ENCODE data around the gene VTI1A. TPM values are rescaled to one million over a fixed set of nuclear protein-coding genes. Genes with fewer than 3 reads are reported as not detected.

VTI1A gene
- total RNA-seq, 1 experiment from 2014 or later = 22.0 TPM

DNA sequence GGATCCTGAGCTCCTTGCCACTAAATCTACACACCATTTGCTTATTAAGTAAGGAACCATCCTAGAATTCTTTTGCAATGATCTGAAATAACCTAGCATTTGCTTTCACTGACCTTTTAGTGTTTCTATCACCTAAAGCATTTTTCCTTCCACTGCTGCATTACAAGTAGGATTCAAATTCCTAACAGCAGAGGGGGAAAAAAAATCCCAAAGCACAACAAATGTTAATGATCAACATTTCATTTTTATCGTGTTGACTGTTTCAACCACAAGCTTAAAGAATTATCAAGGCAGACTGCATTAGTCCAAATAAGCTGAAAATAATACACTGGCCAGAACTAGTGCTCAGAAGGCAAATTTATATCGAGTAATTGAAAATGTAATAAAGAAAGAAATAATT lies 328.4 kb downstream of the VTI1A start:
- Histone ChIP-seq H2AFZ (ENCODE audit: low read length) (no peak overlapping the region), H3K4ac (ENCODE audit: low read depth, low read length) (no peak overlapping the region), H3K23me2 (ENCODE audit: insufficient read length, low read depth, low read length, poor library complexity, severe bottlenecking) (no peaks in the 10 kb centered on the region), H3K14ac (ENCODE audit: insufficient read depth, low read length) (no peak overlapping the region), H2BK120ac (ENCODE audit: low read depth, low read length, poor library complexity, severe bottlenecking) (no peak overlapping the region), H3K27ac (ENCODE audit: insufficient read length, low read depth, low read length) (no peak overlapping the region), H4K20me1 (ENCODE audit: control insufficient read depth, insufficient read depth, insufficient read length) (no peaks in the 10 kb centered on the region), H3K18ac (ENCODE audit: insufficient read length, low read depth, low read length) (no peak overlapping the region), H3K23ac (ENCODE audit: insufficient read length, low read depth, low read length) (no peak overlapping the region), H3K9ac (ENCODE audit: extremely low read depth, insufficient read length, low read length) (no peak overlapping the region), H2BK20ac (ENCODE audit: low read depth, low read length, poor library complexity, severe bottlenecking) (no peak overlapping the region), H3K27me3 (ENCODE audit: insufficient read depth, low read length) (no peaks in the 10 kb centered on the region), H3K79me2 (ENCODE audit: insufficient read depth, low read length) (no peaks in the 10 kb centered on the region), H3K9me3 (ENCODE audit: control insufficient read depth, low read depth, low read length) (no peaks in the 10 kb centered on the region), H2BK15ac (ENCODE audit: low read depth, low read length) (no peak overlapping the region), H3K4me2 (ENCODE audit: insufficient read depth, insufficient read length, low read length) (no peak overlapping the region), H3K56ac (ENCODE audit: insufficient read length, low read depth, low read length) (no peak overlapping the region), H4K91ac (ENCODE audit: insufficient read length, low read depth, low read length) (no peak overlapping the region), H4K8ac (replicated peaks; ENCODE audit: insufficient read length, low read depth, low read length) (no peak overlapping the region), H4K5ac (ENCODE audit: insufficient read length, low read depth, low read length) (no peak overlapping the region), H2AK5ac (ENCODE audit: insufficient read length, low read length) (no peak overlapping the region), H3K79me1 (ENCODE audit: insufficient read depth, low read depth, low read length, poor library complexity, severe bottlenecking) (no peaks in the 10 kb centered on the region), H3T11ph (ENCODE audit: low read length) (no peak overlapping the region), H2BK5ac (ENCODE audit: insufficient read length, low read length) (no peak overlapping the region), H2BK12ac (ENCODE audit: insufficient read length, low read depth, low read length) (no peak overlapping the region), H3K4me1 (ENCODE audit: insufficient read depth, low read length) (no peaks in the 10 kb centered on the region)
- Mint-ChIP-seq H3K27me3 (ENCODE audit: low read depth) (no peaks in the 10 kb centered on the region), H3K27ac (no peak overlapping the region; a peak in 1 of 7 replicates), H3K9me3 (peaks cover 0 to 8% of the 10 kb centered on the region in 2 experiments; a peak in 3 of 5 replicates), H3K4me1 (peaks cover 17 to 18% of the 10 kb centered on the region in 2 experiments), H3K36me3 (ENCODE audit: insufficient read depth in 1 of 3, low read depth in 3 of 3) (peaks cover 0 to 16% (median 5%) of the 10 kb centered on the region in 3 experiments; a peak in 5 of 7 replicates), H3K4me3 (no peak overlapping the region)
- TF ChIP-seq, protein P1, sequence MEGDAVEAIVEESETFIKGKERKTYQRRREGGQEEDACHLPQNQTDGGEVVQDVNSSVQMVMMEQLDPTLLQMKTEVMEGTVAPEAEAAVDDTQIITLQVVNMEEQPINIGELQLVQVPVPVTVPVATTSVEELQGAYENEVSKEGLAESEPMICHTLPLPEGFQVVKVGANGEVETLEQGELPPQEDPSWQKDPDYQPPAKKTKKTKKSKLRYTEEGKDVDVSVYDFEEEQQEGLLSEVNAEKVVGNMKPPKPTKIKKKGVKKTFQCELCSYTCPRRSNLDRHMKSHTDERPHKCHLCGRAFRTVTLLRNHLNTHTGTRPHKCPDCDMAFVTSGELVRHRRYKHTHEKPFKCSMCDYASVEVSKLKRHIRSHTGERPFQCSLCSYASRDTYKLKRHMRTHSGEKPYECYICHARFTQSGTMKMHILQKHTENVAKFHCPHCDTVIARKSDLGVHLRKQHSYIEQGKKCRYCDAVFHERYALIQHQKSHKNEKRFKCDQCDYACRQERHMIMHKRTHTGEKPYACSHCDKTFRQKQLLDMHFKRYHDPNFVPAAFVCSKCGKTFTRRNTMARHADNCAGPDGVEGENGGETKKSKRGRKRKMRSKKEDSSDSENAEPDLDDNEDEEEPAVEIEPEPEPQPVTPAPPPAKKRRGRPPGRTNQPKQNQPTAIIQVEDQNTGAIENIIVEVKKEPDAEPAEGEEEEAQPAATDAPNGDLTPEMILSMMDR (conservative IDR thresholded peaks at IDR 0.05) = peak; percentile 36; the same call in 2 of the 3 replicates
- no CpG with 5 or more reads among the region's 2 CpGs for WGBS (ENCODE audit: extremely low coverage, insufficient read length, low lambda C conversion rate)
- no peak for DNase-seq

All from H9 (cell line).